BLaER1 (cell line): ENCODE results near the gene PSPH.

ENCODE experiments used
- H3K27ac ChIP-seq: shearing (Covaris generic); formaldehyde crosslinking; 2 replicates; pipeline ENCODE4 v1.8.1; 2022
- H3K27me3 ChIP-seq: shearing (Covaris generic); formaldehyde crosslinking; 2 replicates; pipeline ENCODE4 v1.8.1; 2022
- H3K36me3 ChIP-seq: shearing (Covaris generic); formaldehyde crosslinking; 2 replicates; pipeline ENCODE4 v1.8.1; 2022
- H3K4me1 ChIP-seq: shearing (Covaris generic); formaldehyde crosslinking; 2 replicates; pipeline ENCODE4 v1.8.1; 2022
- H3K4me2 ChIP-seq: shearing (Covaris generic); formaldehyde crosslinking; 2 replicates; pipeline ENCODE4 v1.8.1; 2022
- H3K4me3 ChIP-seq: shearing (Covaris generic); formaldehyde crosslinking; 2 replicates; pipeline ENCODE4 v1.8.1; 2022
- H3K9ac ChIP-seq: shearing (Covaris generic); formaldehyde crosslinking; 2 replicates; pipeline ENCODE4 v1.8.1; 2022
- H3K9me3 ChIP-seq: shearing (Covaris generic); formaldehyde crosslinking; 2 replicates; pipeline ENCODE4 v1.8.1; 2022
- H4K20me1 ChIP-seq: shearing (Covaris generic); formaldehyde crosslinking; 2 replicates; pipeline ENCODE4 v1.8.1; 2022
- Cebpa-rat ChIP-seq: shearing (Covaris generic); IDR thresholded peaks from 2 replicates; pipeline ENCODE4 v1.8.1; 2022

Gene PSPH

DNA sequence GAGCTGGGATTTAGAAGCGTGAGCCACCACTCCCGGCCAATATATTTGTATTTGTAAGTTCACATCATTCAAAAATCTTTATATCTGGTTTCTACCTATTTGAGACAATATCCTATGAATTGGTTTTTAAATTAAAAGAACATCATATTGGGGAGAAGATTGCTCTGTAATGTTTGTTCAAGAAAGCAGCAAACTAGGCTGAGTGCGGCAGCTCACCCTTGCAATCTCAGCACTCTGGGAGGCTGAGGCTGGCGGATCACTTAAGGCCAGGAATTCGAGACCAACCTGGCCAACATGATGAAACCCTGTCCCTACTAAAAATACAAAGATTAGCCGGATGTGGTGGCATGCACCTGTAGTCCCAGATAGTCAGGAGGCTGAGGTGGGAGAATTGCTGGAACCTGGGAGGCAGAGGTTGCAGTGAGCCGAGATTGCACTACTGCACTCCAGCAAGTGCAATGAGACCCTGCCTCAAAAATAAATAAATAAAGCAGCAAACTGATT is 77.4 kb downstream of the PSPH start:
- Histone ChIP-seq H3K4me1 (peaks cover 11% of the 10 kb centered on the region; the same call in 1 of the 2 replicates), H3K9me3 (peaks cover 12% of the 10 kb centered on the region; the same call in 1 of the 2 replicates), H3K4me2 (no peak overlapping the region), H3K27me3 (no peaks in the 10 kb centered on the region), H3K36me3 (peaks cover 66% of the 10 kb centered on the region), H4K20me1 (peaks cover 96% of the 10 kb centered on the region), H3K4me3 (no peak overlapping the region), H3K27ac (no peak overlapping the region), H3K9ac (no peak overlapping the region)
- no peak for TF ChIP-seq Cebpa-rat

GRCh38 chr7:55970978-55971377 is 80.3 kb downstream of the PSPH start:
- no peak overlapping the region for H3K4me2 ChIP-seq
- H3K9ac ChIP-seq: no peak overlapping the region
- H3K27ac ChIP-seq: no peak overlapping the region
- no peak for TF ChIP-seq Cebpa-rat
- H3K4me3 ChIP-seq: no peak overlapping the region
- no peaks in the 10 kb centered on the region for H3K27me3 ChIP-seq
- peaks cover 6% of the 10 kb centered on the region for H3K4me1 ChIP-seq
- H3K9me3 ChIP-seq: peaks cover 25% of the 10 kb centered on the region; the same call in 1 of the 2 replicates
- H3K36me3 ChIP-seq: peaks cover 80% of the 10 kb centered on the region
- H4K20me1 ChIP-seq: peaks cover 96% of the 10 kb centered on the region

GRCh38 chr7:55970561-55970960 is 80.7 kb downstream of the PSPH start:
- Histone ChIP-seq H4K20me1 (peaks cover 96% of the 10 kb centered on the region), H3K4me2 (no peak overlapping the region), H3K36me3 (peaks cover 79% of the 10 kb centered on the region), H3K4me1 (peaks cover 10% of the 10 kb centered on the region), H3K27ac (no peak overlapping the region), H3K27me3 (no peaks in the 10 kb centered on the region), H3K4me3 (no peak overlapping the region), H3K9ac (no peak overlapping the region), H3K9me3 (peaks cover 25% of the 10 kb centered on the region; the same call in 1 of the 2 replicates)
- no peak for TF ChIP-seq Cebpa-rat

GRCh38 chr7:55969391-55969790 is 81.9 kb downstream of the PSPH start:
- H3K27me3 ChIP-seq: no peaks in the 10 kb centered on the region
- no peak for TF ChIP-seq Cebpa-rat
- H3K9ac ChIP-seq: no peak overlapping the region
- H3K4me2 ChIP-seq: no peak overlapping the region
- peaks cover 13% of the 10 kb centered on the region for H3K4me1 ChIP-seq
- H3K27ac ChIP-seq: no peak overlapping the region
- H3K4me3 ChIP-seq: no peak overlapping the region
- peaks cover 73% of the 10 kb centered on the region for H3K36me3 ChIP-seq
- H4K20me1 ChIP-seq: peaks cover 87% of the 10 kb centered on the region
- H3K9me3 ChIP-seq: peaks cover 25% of the 10 kb centered on the region; the same call in 1 of the 2 replicates

- Histone ChIP-seq H3K9me3 (peaks cover 15% of the 10 kb centered on the region; the same call in 1 of the 2 replicates), H3K36me3 (peaks cover 57% of the 10 kb centered on the region), H3K27me3 (no peaks in the 10 kb centered on the region), H4K20me1 (peaks cover 63% of the 10 kb centered on the region), H3K27ac (no peak overlapping the region), H3K4me2 (no peak overlapping the region), H3K4me1 (peaks cover 22% of the 10 kb centered on the region), H3K4me3 (no peak overlapping the region), H3K9ac (no peak overlapping the region)
- TF ChIP-seq Cebpa-rat: no peak
Measured at GRCh38 chr7:55966851-55967250, 84.4 kb downstream of the PSPH start.

- Histone ChIP-seq H3K4me1 (peaks cover 22% of the 10 kb centered on the region), H3K4me3 (peak overlapping the region; percentile 92), H3K36me3 (peaks cover 51% of the 10 kb centered on the region), H3K27me3 (no peaks in the 10 kb centered on the region), H3K27ac (no peak overlapping the region), H4K20me1 (peaks cover 53% of the 10 kb centered on the region), H3K9ac (no peak overlapping the region), H3K4me2 (peak overlapping the region; percentile 83), H3K9me3 (peaks cover 14% of the 10 kb centered on the region; the same call in 1 of the 2 replicates)
- no peak for TF ChIP-seq Cebpa-rat
Measured at GRCh38 chr7:55965805-55966421, 85.3 kb downstream of the PSPH start.

- Histone ChIP-seq H4K20me1 (peaks cover 45% of the 10 kb centered on the region), H3K9ac (peak overlapping the region; percentile 96), H3K36me3 (peaks cover 43% of the 10 kb centered on the region), H3K27me3 (no peaks in the 10 kb centered on the region), H3K4me2 (peak overlapping the region; percentile 83), H3K4me3 (peak overlapping the region; percentile 92), H3K27ac (peak overlapping the region; percentile 92), H3K4me1 (peaks cover 22% of the 10 kb centered on the region), H3K9me3 (peaks cover 14% of the 10 kb centered on the region; the same call in 1 of the 2 replicates)
- TF ChIP-seq Cebpa-rat: no peak
Measured at GRCh38 chr7:55965100-55965470, 86.2 kb downstream of the PSPH start.

- H3K9ac ChIP-seq: peak within 1 kb of the TSS; percentile 96
- peaks cover 14% of the 10 kb centered on the region; the same call in 1 of the 2 replicates for H3K9me3 ChIP-seq
- peak within 1 kb of the TSS; percentile 92 for H3K27ac ChIP-seq
- peaks cover 22% of the 10 kb centered on the region for H3K4me1 ChIP-seq
- H3K27me3 ChIP-seq: no peaks in the 10 kb centered on the region
- peak within 1 kb of the TSS; percentile 83 for H3K4me2 ChIP-seq
- H3K36me3 ChIP-seq: peaks cover 37% of the 10 kb centered on the region
- H3K4me3 ChIP-seq: peak within 1 kb of the TSS; percentile 92
- H4K20me1 ChIP-seq: peaks cover 39% of the 10 kb centered on the region
- TF ChIP-seq Cebpa-rat: no peak
Measured at GRCh38 chr7:55964261-55965099, 86.8 kb downstream of the PSPH start, which contains the start of gene NIPSNAP2. Gene NIPSNAP2 (plus strand): TSS chr7:55964585. CDS start chr7:55964610, 25 bp downstream.

- no peak for TF ChIP-seq Cebpa-rat
- Histone ChIP-seq H3K4me1 (peaks cover 22% of the 10 kb centered on the region), H3K36me3 (peaks cover 29% of the 10 kb centered on the region), H4K20me1 (peaks cover 31% of the 10 kb centered on the region), H3K27me3 (no peaks in the 10 kb centered on the region), H3K9me3 (peaks cover 12% of the 10 kb centered on the region; the same call in 1 of the 2 replicates), H3K4me2 (peak overlapping the region; percentile 80), H3K4me3 (peak overlapping the region; percentile 92), H3K27ac (0 out of 2 replicates have a peak overlapping the region, but pooled peaks have one; percentile 92), H3K9ac (peak overlapping the region; percentile 96)
Measured at GRCh38 chr7:55963584-55964168, 87.6 kb downstream of the PSPH start.
